Bronchial epithelial cell (primary cell): ENCODE data around the gene HSBP1. TPM values are rescaled to one million over a fixed set of nuclear protein-coding genes. Genes with fewer than 3 reads are reported as not detected.

Experiments
- DNase-seq: peaks from one replicate; pipeline ENCODE4 v3.0.0-alpha.2; 2010; ENCODE audit warnings: low read depth
- FAIRE-seq: peaks from 2 replicates; lab custom pipeline; 2011; peaks lifted over from hg19 to GRCh38; lab: Jason Lieb, UNC
- H3K27me3 ChIP-seq: 2 replicates; pipeline ENCODE4 v1.5.1; 2011; ENCODE audit warnings: low read length; ENCODE audit not compliant: control insufficient read depth, insufficient read depth
- H3K36me3 ChIP-seq: 2 replicates; pipeline ENCODE4 v1.5.1; 2011; ENCODE audit warnings: low read length; ENCODE audit not compliant: control insufficient read depth, insufficient read depth
- H3K4me3 ChIP-seq: 2 replicates; pipeline ENCODE4 v1.5.1; 2011; ENCODE audit warnings: mild to moderate bottlenecking, low read depth, low read length, control low read depth
- total RNA-seq: library from RNA; depleted of rRNA; stranded (reverse); fragments of >200 nt; gene quantifications from 2 replicates; pipeline ENCODE4 v1.2.1, GENCODE V29; 2014
- TF ChIP-seq, protein P1 (sequence below): IDR thresholded peaks from 2 replicates; pipeline ENCODE4 v1.5.1; 2011; ENCODE audit warnings: mild to moderate bottlenecking, moderate library complexity, low read length, control low read depth, inconsistent platforms; ENCODE audit not compliant: insufficient read depth, severe bottlenecking

The HSBP1 gene
- total RNA-seq, 1 donor from 2014 or later, result 20.0 TPM

DNA sequence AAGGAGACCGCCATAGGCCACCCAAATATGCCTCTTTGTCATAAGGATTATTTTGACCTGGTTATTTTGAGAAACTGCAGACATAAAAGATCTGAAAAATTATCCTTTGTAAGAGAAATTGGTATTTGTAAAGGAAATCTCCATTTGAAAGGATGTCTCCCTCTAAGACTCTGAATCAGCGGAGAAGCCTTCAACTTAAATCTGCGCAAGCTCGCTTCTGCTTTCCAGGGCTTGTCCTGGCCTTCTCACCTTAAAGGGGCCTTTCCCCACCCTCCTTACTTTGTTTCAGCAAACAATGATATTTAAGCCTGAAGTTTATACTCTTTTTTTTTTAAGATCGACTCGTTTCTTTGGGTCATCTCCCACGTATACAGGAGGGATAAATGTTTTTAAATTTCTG lies 34.5 kb downstream of the HSBP1 start:
- Histone ChIP-seq H3K4me3 (no peak overlapping the region), H3K36me3 (no peaks in the 10 kb centered on the region), H3K27me3 (peaks cover 1% of the 10 kb centered on the region)
- DNase-seq (no peak), FAIRE-seq (no peak)
- TF ChIP-seq, protein P1, sequence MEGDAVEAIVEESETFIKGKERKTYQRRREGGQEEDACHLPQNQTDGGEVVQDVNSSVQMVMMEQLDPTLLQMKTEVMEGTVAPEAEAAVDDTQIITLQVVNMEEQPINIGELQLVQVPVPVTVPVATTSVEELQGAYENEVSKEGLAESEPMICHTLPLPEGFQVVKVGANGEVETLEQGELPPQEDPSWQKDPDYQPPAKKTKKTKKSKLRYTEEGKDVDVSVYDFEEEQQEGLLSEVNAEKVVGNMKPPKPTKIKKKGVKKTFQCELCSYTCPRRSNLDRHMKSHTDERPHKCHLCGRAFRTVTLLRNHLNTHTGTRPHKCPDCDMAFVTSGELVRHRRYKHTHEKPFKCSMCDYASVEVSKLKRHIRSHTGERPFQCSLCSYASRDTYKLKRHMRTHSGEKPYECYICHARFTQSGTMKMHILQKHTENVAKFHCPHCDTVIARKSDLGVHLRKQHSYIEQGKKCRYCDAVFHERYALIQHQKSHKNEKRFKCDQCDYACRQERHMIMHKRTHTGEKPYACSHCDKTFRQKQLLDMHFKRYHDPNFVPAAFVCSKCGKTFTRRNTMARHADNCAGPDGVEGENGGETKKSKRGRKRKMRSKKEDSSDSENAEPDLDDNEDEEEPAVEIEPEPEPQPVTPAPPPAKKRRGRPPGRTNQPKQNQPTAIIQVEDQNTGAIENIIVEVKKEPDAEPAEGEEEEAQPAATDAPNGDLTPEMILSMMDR, result no peak

GRCh38 chr16:83842756-83843507 lies 35.2 kb downstream of the HSBP1 start:
- H3K36me3 ChIP-seq, result no peaks in the 10 kb centered on the region
- FAIRE-seq (no peak), DNase-seq (no peak)
- H3K4me3 ChIP-seq, result no peak overlapping the region
- TF ChIP-seq, protein P1, result no peak
- peaks cover 1% of the 10 kb centered on the region for H3K27me3 ChIP-seq

DNA sequence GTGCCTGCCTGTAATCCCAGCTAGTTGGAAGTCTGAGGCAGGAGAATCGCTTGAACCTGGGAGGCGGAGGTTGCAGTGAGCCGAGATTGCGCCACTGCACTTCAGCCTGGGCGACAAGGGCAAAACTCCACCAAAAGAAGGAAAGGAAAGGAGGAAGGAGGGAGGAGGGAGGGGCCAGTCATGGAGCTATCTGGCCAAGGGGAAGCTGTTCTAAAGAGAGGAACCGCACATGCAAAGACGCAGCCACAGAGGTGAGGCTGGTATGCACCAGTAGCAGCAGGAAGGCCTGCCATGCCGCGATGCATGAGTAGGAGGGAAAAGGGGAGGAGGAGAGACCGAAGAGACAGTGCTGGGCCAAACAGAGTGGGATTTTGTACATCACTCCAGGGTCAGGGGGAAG lies 35.9 kb downstream of the HSBP1 start:
- Histone ChIP-seq H3K27me3 (peaks cover 1% of the 10 kb centered on the region), H3K4me3 (no peak overlapping the region), H3K36me3 (no peaks in the 10 kb centered on the region)
- no peak for FAIRE-seq
- DNase-seq, result no peak
- TF ChIP-seq, protein P1, result no peak

DNA sequence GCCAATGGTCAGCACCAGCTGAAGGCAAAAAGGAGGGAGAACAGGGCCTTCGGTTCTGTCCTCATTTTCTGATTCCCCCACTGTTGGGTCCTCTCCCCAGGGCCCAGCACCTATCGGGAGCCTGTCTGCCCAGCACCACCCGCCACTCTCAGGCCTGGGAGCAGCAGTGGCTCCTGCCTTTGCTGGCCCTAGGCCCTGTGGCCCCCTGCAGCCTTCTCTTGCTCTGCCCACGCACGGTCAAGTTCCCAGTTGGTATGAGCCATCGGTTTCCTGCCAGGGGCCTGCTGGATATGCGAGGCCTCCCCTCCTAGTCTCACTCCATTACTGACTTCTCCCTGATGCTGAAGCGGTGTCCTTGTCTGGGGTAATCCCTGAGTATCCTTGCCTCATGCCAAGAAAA lies 37.5 kb downstream of the HSBP1 start:
- Histone ChIP-seq H3K36me3 (no peaks in the 10 kb centered on the region), H3K27me3 (peaks cover 1% of the 10 kb centered on the region), H3K4me3 (no peak overlapping the region)
- FAIRE-seq, result no peak
- DNase-seq, result no peak
- TF ChIP-seq, protein P1, result no peak

- peak; percentile 26 for DNase-seq
- TF ChIP-seq, protein P1, result no peak
- FAIRE-seq, result no peak
- Histone ChIP-seq H3K4me3 (no peak overlapping the region), H3K36me3 (no peaks in the 10 kb centered on the region), H3K27me3 (peaks cover 1% of the 10 kb centered on the region)
Observed at GRCh38 chr16:83847371-83848225, 39.8 kb downstream of the HSBP1 start.
